Mucosa of descending colon (tissue), 3 donors: Measurements from ENCODE around the gene LYRM9. TPM values are rescaled to one million over a fixed set of nuclear protein-coding genes. Genes with fewer than 3 reads are reported as not detected.

Experiments used
- ATAC-seq: fragments of 200-7000 bp; cut with Tn5 transposase; one replicate; pipeline ENCODE4 v1.9.1; 2020; ENCODE audit warnings: mild to moderate bottlenecking, moderate library complexity
- DNase-seq, 3 donors: peaks; one replicate each; pipeline ENCODE4 v3.0.0-alpha.2; 2020
- H3K36me3 ChIP-seq: fragments of 200-600 bp; one replicate; pipeline ENCODE4 v1.8.0; 2021; ENCODE audit warnings: low read depth, mild to moderate bottlenecking
- H3K4me1 ChIP-seq: fragments of 200-600 bp; one replicate; pipeline ENCODE4 v1.8.0; 2021; ENCODE audit warnings: low read depth, mild to moderate bottlenecking
- H3K4me3 ChIP-seq: fragments of 200-600 bp; one replicate; pipeline ENCODE4 v1.8.0; 2021; ENCODE audit warnings: mild to moderate bottlenecking
- H3K9me3 ChIP-seq: fragments of 200-600 bp; one replicate; pipeline ENCODE4 v1.8.0; 2021; ENCODE audit warnings: mild to moderate bottlenecking
- CTCF ChIP-seq: fragments of 200-600 bp; IDR thresholded peaks from one replicate; pipeline ENCODE4 v1.8.0; 2022; ENCODE audit warnings: antibody characterized with exemption, mild to moderate bottlenecking
- intact Hi-C, 2 donors: fragments of 100-400 bp; cut with DNase I in 1 of 2; cut with micrococcal nuclease in 1 of 2; formaldehyde crosslinking; loops; one replicate each; pipeline versions ENCODE4 v1.11.0 to v1.11.1; 2022; cut with DNase I, micrococcal nuclease
- total RNA-seq, 3 donors: library from RNA; stranded (reverse); fragmentation: NEBNext Ultra II Directional in 2 of 3; extraction: Animal tissue kit (Norgen Biotek cat#: 25700) in 2 of 3; gene quantifications; one replicate each; pipeline versions ENCODE4 v1.2.1 to v1.2.4, GENCODE V29; 2021 to 2023
- donor health status: DM: no; HTN: no; CAD: no; lungs with moderate emphysema.
- donor health status: DM: no; HTN: no; CAD: no.
- donor health status: DM: no; HTN: yes; CAD: no.

The LYRM9 gene
- total RNA-seq, 3 donors from 2014 or later: 4.7 to 7.2 (median 6.2) TPM

- intact Hi-C loops: no loop called here
- Histone ChIP-seq H3K36me3 (no peaks in the 10 kb centered on the region), H3K4me3 (no peak overlapping the region), H3K9me3 (no peaks in the 10 kb centered on the region), H3K4me1 (no peaks in the 10 kb centered on the region)
- DNase-seq (no peak), ATAC-seq (no peak)
- TF ChIP-seq CTCF: no peak
Observed at GRCh38 chr17:27921077-27921476, 27.9 kb upstream of the LYRM9 start.

- Histone ChIP-seq H3K4me1 (no peaks in the 10 kb centered on the region), H3K4me3 (no peak overlapping the region), H3K36me3 (no peaks in the 10 kb centered on the region), H3K9me3 (no peaks in the 10 kb centered on the region)
- DNase-seq (no peak), ATAC-seq (no peak)
- no peak for TF ChIP-seq CTCF
- intact Hi-C loops: no loop called here
Observed at GRCh38 chr17:27920569-27920968, 27.4 kb upstream of the LYRM9 start.

- no peak for ATAC-seq
Observed at GRCh38 chr17:27919079-27919478, 25.9 kb upstream of the LYRM9 start.

GRCh38 chr17:27918498-27918897 lies 25.3 kb upstream of the LYRM9 start:
- no peaks in the 10 kb centered on the region for H3K9me3 ChIP-seq
- intact Hi-C loops: no loop called here
- H3K4me1 ChIP-seq: no peaks in the 10 kb centered on the region
- DNase-seq (no peak), ATAC-seq (no peak)
- no peak overlapping the region for H3K4me3 ChIP-seq
- no peak for TF ChIP-seq CTCF
- no peaks in the 10 kb centered on the region for H3K36me3 ChIP-seq

More at GRCh38 chr17:27919079-27919478, 25.9 kb upstream of the LYRM9 start:
- no peak for TF ChIP-seq CTCF
- H3K4me1 ChIP-seq: no peaks in the 10 kb centered on the region
- DNase-seq: no peak
- no peaks in the 10 kb centered on the region for H3K36me3 ChIP-seq
- no peak overlapping the region for H3K4me3 ChIP-seq
- intact Hi-C loops: no loop called here
- no peaks in the 10 kb centered on the region for H3K9me3 ChIP-seq

- Histone ChIP-seq H3K4me1 (no peaks in the 10 kb centered on the region), H3K36me3 (no peaks in the 10 kb centered on the region), H3K9me3 (no peaks in the 10 kb centered on the region), H3K4me3 (no peak overlapping the region)
- intact Hi-C loops: no loop called here
- no peak for ATAC-seq
- no peak for DNase-seq
- no peak for TF ChIP-seq CTCF
Observed at GRCh38 chr17:27917000-27917399, 23.8 kb upstream of the LYRM9 start.

GRCh38 chr17:27915709-27916108 lies 22.5 kb upstream of the LYRM9 start:
- Histone ChIP-seq H3K4me1 (no peaks in the 10 kb centered on the region), H3K36me3 (no peaks in the 10 kb centered on the region), H3K4me3 (no peak overlapping the region), H3K9me3 (no peaks in the 10 kb centered on the region)
- no peak for DNase-seq
- ATAC-seq: no peak
- intact Hi-C loops: no loop called here
- no peak for TF ChIP-seq CTCF
